NCI-H1092 treated with DMSO at 0.1 percent for 48 hours (cell line): ENCODE results near the gene ZNF804B.

ENCODE experiments used
- DNase-seq: peaks from one replicate; lab custom pipeline; 2025; lab: John Stamatoyannopoulos, UW

The ZNF804B gene

DNA sequence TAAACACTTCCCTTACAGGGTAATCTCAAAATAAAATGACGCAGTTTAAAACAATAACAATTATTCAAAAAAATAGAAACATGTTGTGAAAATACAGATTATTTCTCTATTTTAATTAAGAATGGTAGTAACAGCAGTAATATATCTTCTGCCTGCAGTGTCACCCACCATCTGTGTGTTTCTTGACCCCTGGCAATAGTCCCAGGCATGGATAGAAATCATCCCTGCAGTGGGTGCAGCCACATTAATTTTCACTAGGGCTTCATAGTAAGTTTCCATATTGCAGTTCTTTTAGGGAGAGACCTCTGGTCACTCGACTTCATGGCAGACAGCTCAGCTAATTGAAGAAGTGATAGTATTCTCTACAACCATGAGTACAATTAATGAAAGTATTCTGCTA, 506.1 kb downstream of the ZNF804B start:
- no peak for DNase-seq

DNA sequence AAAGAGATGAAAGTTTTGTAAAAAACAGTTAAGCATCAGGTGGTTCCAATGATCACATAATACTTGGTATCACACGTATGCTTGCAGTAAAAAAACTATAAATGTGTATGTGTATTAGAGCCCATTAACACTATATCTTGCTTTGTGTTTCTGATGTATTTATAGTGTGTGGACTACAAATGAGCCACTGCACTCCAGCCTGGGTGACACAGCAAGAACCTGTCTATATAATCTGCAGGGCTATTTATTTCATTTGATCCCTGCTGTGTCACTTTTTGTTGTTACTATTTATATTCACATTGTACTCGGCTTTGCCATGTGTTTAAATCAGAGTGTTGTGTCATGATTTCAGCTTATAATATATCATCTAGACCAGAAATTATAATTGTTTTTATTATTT, 523.8 kb downstream of the ZNF804B start:
- no peak for DNase-seq

DNA sequence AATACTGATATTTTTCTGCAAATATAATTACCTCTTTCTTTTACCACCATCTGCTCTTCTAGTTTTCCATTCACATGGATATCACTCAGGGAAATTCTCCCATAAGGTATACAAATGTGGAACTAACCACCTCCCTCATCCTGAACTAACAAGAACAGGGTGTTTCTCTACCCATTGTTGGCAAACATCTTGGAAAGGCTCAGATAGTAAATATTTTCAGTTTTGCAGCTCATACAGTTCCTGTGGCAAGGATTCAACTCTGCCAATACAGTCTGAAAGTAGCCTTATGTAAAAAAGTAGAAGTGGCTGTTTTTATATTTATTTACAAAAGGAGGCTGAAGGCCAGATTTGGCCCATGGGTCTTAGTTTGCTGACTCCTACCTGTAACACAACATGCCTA, 549.0 kb downstream of the ZNF804B start:
- DNase-seq, result no peak

DNA sequence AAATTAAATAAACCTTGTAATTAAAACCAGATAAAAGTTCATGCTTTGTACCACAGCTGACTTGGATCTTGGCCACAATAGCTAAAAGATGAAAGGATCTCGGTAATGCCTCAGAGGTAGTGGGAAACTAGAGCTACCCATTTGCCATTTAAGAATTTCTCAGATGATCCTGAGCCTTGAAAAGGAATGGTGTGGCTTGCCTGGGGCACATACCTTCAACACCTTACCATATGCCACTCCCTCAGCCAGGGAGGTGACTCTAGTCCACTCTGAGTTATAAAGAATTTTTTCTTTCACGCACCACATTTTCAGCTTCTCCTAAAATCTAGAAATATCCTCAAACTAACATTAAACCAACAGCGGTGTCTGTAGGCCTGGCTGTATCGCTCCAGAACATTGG, 552.4 kb downstream of the ZNF804B start:
- DNase-seq, result no peak

DNA sequence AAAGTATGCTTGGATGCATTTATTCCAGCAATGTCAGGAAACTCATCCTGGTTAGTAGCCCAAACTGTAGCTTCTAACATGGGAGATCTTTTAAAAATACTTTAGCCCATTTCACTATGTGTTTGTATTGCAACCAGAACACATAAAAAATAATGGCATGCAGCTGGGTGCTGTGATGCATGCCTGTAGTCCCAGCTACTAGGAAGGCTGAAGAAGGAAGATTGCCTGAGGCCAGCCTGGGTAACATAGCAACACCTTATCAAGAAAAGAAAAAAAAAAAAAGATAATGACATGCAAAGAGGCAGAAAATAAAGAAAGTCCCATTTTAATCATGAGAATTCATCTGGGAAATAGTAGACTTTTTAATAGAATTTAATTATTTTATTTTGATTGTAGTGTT, 553.1 kb downstream of the ZNF804B start:
- DNase-seq, result no peak

DNA sequence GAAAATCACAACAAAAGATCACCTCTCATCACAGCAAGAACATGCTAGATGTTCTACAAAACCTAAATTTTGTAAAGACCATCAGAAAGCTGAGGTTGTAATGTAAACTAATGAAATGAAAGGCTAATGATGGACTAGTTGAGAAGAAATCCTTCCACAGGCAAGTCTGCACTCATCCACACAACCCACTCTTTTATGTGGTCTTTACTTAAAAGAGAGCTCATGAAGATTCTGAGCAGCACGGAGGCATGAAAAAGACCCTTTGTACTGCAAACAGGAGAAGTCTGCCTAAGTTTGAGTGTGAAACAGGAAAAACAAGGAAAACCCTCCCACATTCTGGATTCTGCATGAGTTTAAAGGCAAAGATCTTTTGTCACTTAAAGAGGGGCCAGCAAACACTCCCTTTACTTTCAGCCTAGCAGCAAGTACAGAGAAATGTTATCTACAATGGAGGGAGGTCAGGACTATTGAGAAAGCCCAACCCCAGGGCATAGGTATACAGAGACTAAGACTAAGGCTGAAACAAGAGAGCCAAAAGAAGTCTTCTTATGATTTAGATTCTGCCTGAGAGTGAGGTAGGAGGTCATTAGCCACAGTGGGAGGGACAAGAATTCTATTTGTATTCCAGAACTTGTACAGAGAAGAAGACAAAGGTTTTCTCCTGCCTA, 557.2 kb downstream of the ZNF804B start:
- no peak for DNase-seq

DNA sequence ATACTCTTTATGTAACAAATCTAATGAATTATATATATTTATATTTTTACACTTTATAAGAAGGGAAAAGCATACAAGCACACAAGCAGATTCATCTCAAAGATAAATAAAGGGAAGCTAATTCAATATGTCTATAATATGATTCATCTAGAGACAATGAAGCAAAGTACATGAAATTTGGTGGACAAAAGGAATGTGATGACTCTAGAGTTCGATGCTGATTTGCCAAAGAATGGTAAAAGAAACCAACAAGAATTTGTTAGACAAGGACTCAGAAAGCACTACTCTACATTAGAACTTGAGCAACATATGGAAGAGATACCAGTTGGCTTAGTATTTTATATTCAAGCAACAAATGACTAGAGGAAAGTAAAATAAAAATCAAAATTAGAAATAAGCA, 572.5 kb downstream of the ZNF804B start:
- DNase-seq, result no peak

DNA sequence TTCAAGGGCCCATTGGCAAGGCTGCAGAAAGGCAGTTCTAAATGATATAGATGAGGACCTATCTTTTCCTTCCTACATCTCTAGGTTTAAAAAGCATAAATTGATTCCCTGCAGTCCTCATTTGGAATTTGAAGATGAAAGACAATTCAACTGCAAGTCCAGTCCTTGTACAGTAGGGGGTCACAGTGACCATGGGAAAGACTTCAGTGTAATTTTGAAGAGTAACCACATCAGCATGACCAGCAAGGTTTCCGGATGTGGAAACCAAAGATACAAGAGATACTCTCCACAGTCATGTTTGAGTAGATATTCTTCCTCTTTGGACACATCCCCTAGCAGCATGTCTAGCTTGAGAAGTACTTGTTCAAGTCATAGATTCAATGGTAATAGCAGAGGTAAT, 575.3 kb downstream of the ZNF804B start:
- no peak for DNase-seq

DNA sequence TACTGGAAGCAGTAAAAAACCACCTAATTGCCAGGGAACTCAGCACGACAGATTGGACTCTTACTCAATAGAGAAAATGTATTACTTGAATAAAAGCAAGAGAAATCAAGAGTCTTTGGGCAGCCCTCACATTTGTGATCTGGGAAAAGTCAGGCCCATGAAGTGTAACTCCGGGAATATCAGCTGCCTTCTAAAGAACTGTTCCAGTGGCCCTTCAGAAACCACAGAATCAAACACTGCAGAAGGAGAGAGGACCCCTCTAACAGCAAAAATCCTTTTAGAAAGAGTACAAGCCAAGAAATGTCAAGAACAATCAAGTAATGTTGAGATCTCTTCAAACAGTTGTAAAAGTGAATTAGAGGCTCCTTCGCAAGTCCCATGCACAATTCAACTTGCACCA, 576.0 kb downstream of the ZNF804B start:
- DNase-seq, result no peak

DNA sequence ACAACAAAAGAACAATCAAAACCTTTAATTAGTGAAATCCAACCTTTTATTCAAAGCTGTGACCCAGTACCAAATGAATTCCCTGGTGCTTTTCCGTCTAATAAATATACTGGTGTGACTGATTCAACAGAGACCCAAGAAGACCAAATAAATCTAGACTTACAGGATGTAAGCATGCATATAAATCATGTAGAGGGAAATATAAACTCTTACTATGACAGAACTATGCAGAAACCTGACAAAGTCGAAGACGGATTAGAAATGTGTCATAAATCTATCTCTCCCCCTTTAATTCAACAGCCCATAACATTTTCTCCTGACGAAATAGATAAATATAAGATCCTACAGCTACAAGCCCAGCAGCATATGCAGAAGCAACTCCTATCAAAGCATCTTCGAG, 576.6 kb downstream of the ZNF804B start:
- no peak for DNase-seq

DNA sequence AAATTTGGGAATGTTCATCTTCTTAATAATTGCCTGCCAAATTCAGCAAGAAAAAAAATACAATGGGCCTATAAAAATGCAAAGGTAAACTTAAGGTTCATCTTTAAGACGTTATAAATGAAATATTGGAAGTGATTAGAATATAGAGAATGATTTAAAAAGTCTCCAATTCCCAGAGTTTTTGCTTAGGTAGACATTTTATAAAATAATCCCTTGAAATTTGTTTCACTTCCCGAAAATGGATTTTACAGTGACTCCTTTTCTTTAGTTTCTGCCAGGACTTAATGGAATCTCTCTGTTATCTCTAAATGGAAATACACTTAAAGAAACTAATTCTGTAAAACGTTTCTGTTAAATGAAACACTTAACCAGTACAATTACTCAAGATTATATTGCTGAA, 580.2 kb downstream of the ZNF804B start:
- DNase-seq, result no peak

DNA sequence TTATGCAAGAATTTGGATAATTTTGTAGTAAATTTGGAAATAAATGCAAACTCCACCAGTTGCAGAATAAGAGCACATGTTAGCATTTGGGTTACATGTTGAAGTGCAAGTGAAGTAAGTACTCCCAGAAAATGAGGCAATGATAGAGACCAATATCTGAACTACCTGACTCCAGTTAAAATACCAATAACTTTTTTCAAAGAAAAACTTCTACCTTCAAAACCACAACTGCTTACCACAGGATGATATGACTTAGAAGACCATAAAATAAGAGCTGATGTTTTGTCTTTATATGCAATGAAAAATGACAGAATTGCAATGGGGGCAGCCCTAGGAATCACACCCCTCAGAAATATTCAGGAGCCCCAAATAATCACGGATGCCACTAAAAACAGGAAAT, 597.6 kb downstream of the ZNF804B start:
- no peak for DNase-seq

DNA sequence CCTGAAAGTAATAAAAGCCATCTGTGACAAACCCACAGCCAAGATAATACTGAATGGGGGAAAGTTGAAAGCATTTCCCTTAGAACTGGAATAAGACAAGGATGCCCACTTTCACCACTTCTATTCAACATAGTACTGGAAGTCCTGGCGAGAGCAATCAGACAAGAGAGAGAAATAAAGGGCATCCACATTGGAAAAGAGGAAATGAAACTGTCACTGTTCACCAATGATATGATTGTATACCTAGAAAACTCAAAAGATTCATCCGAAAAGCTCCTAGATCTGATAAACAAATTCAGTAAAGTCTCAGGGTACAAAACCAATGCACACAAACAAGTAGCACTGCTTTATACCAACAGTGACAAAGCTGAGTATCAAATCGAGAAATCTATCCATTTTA, 617.7 kb downstream of the ZNF804B start:
- DNase-seq, result no peak

DNA sequence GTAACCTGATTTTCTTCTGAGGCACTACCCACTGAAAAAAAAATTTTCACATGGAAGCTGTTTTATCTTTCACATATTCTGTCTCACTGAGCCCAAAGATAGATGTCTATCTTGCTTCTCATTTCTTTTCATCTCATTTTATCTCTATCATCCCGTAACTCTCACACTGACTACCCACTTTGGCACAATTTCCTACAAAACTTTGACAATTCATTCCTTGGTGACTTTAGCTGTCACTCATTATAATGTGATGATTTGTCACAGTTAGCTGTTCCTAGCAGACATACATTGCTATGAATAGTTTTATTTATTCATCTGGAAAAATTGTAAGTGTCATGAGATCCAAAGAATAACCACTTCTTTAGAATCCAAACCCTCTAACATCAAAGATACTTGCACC, 625.9 kb downstream of the ZNF804B start:
- no peak for DNase-seq
